Sigmoid colon (tissue), 3 donors: Measurements from ENCODE around the gene PDZD4.

Experiments
- CTCF ChIP-seq, 4 experiments: fragments of 450-650 bp in 3 of 4; fragments of 200-600 bp in 1 of 4; IDR thresholded peaks; one replicate each; pipeline ENCODE4 v1.5.1; 2016 to 2019; ENCODE audit warnings: antibody characterized with exemption in 4 of 4, mild to moderate bottlenecking in 3 of 4, moderate library complexity in 2 of 4
- POLR2A ChIP-seq, 2 donors: fragments of 450-650 bp; IDR thresholded peaks; one replicate each; pipeline ENCODE4 v1.6.1; 2016; ENCODE audit warnings: antibody characterized with exemption in 2 of 2, mild to moderate bottlenecking in 2 of 2, moderate library complexity in 2 of 2

GRCh38 chrX:153767674-153768055, 62.7 kb downstream of the PDZD4 start:
- TF ChIP-seq CTCF (IDR thresholded peaks at IDR 0.05) (no peak), POLR2A (IDR thresholded peaks at IDR 0.05) (no peak)
